HepG2 (cell line): ENCODE measurements around the gene SDR42E2. TPM values are rescaled to one million over a fixed set of nuclear protein-coding genes. Genes with fewer than 3 reads are reported as not detected.

Source experiments
- ATF4 ChIP-seq, 2 experiments: fragments of 450-650 bp in 1 of 2; sonication (generic) in 1 of 2; formaldehyde crosslinking; IDR thresholded peaks; 2 replicates each; pipeline versions ENCODE4 v1.5.0 to v1.8.0; 2020 to 2022; ENCODE audit warnings: mild to moderate bottlenecking in 1 of 2, missing genetic modification reagents in 1 of 2
- ETS1 ChIP-seq: sonication (generic); formaldehyde crosslinking; IDR thresholded peaks from 2 replicates; pipeline ENCODE4 v1.4.0; 2020; ENCODE audit warnings: missing genetic modification reagents
- FOSL2 ChIP-seq: sonication (generic); formaldehyde crosslinking; IDR thresholded peaks from 2 replicates; pipeline ENCODE4 v1.4.0; 2020; ENCODE audit warnings: missing genetic modification reagents
- GABPA ChIP-seq, 2 experiments: IDR thresholded peaks; 2 replicates each; pipeline ENCODE4 v1.6.1; 2011 to 2016; ENCODE audit warnings: low read depth in 2 of 2, low read length in 1 of 2, missing biosample characterization in 1 of 2, missing genetic modification characterization in 1 of 2
- HMG20B ChIP-seq: conservative IDR thresholded peaks from 2 replicates; pipeline ENCODE4 v1.6.1; 2016; ENCODE audit warnings: missing genetic modification reagents, missing compliant biosample characterization
- KLF6 ChIP-seq: IDR thresholded peaks from 2 replicates; pipeline ENCODE4 v1.8.0; 2016; ENCODE audit warnings: missing biosample characterization, missing genetic modification reagents
- MEF2D ChIP-seq: sonication (generic); formaldehyde crosslinking; IDR thresholded peaks from 2 replicates; pipeline ENCODE4 v1.5.1; 2020; ENCODE audit warnings: mild to moderate bottlenecking, missing genetic modification reagents
- MEIS2 ChIP-seq: sonication (generic); formaldehyde crosslinking; IDR thresholded peaks from 2 replicates; pipeline ENCODE4 v1.9.0; 2021; ENCODE audit warnings: mild to moderate bottlenecking, missing genetic modification reagents
- MLXIP ChIP-seq: sonication (generic); formaldehyde crosslinking; IDR thresholded peaks from 2 replicates; pipeline ENCODE4 v1.9.0; 2021; ENCODE audit warnings: missing genetic modification reagents, borderline replicate concordance
- MZF1 ChIP-seq: sonication (generic); formaldehyde crosslinking; IDR thresholded peaks from 2 replicates; pipeline ENCODE4 v1.8.1; 2023; ENCODE audit warnings: mild to moderate bottlenecking, missing genetic modification reagents, borderline replicate concordance
- NFKB2 ChIP-seq: sonication (generic); formaldehyde crosslinking; IDR thresholded peaks from 2 replicates; pipeline ENCODE4 v1.4.0; 2020; ENCODE audit warnings: missing genetic modification reagents, borderline replicate concordance
- RFXAP ChIP-seq: sonication (generic); formaldehyde crosslinking; IDR thresholded peaks from 2 replicates; pipeline ENCODE4 v1.4.0; 2020; ENCODE audit warnings: missing genetic modification reagents, borderline replicate concordance
- SNAPC4 ChIP-seq: sonication (generic); formaldehyde crosslinking; IDR thresholded peaks from 2 replicates; pipeline ENCODE4 v1.4.0; 2020; ENCODE audit warnings: mild to moderate bottlenecking, missing genetic modification reagents
- TBP ChIP-seq: sonication (generic); formaldehyde crosslinking; IDR thresholded peaks from 2 replicates; pipeline ENCODE4 v1.5.0; 2020; ENCODE audit warnings: missing genetic modification reagents
- TCF7 ChIP-seq: sonication (generic); IDR thresholded peaks from 2 replicates; pipeline ENCODE4 v1.6.1; 2016; ENCODE audit warnings: antibody characterized with exemption, low read depth
- ZNF207 ChIP-seq: fragments of 450-650 bp; IDR thresholded peaks from 2 replicates; pipeline ENCODE4 v1.6.1; 2016; ENCODE audit warnings: antibody characterized with exemption, borderline replicate concordance
- ZNF225 ChIP-seq: sonication (generic); formaldehyde crosslinking; IDR thresholded peaks from 2 replicates; pipeline ENCODE4 v1.4.0; 2020; ENCODE audit warnings: mild to moderate bottlenecking, missing genetic modification reagents
- ZNF333 ChIP-seq: sonication (generic); formaldehyde crosslinking; IDR thresholded peaks from 2 replicates; pipeline ENCODE4 v1.4.0; 2020; ENCODE audit warnings: mild to moderate bottlenecking, missing genetic modification reagents, borderline replicate concordance
- ZNF552 ChIP-seq: sonication (generic); formaldehyde crosslinking; IDR thresholded peaks from 2 replicates; pipeline ENCODE4 v1.9.0; 2022; ENCODE audit warnings: missing genetic modification reagents, mild to moderate bottlenecking, borderline replicate concordance
- polyA plus RNA-seq, 8 experiments: library from polyadenylated mRNA; depleted of rRNA in 3 of 8; stranded (reverse) in 7 of 8; unstranded in 1 of 8; fragments of >200 nt; fragmentation: Illumina TruSeq in 4 of 8; extraction: Trizol in 4 of 8; gene quantifications; 2 replicates each; pipeline versions ENCODE4 v1.2.1 to v1.2.3, GENCODE V29; 2011 to 2016; ENCODE audit warnings: low read depth in 4 of 8, missing spikeins in 1 of 8, mixed read lengths in 1 of 8; ENCODE audit not compliant: insufficient read depth in 1 of 8
- total RNA-seq, 5 experiments: library from RNA; depleted of rRNA; stranded (reverse); fragments of >200 nt; fragmentation: Illumina TruSeq; extraction: Trizol; gene quantifications; 2 replicates each; pipeline ENCODE4 v1.2.3, GENCODE V29; 2016; ENCODE audit warnings: low read depth in 1 of 5

Gene SDR42E2
- total and polyA plus RNA-seq, 2 of the 13 experiments (the other 11 are each of a cell fraction or from before 2014, with no cell fraction given), result 0.05 to 0.11 TPM

GRCh38 chr16:22188595-22189442 is 26.5 kb downstream of the SDR42E2 start (continued):
- TF ChIP-seq SNAPC4 (CRISPR knock-in tag) (no peak), MZF1 (CRISPR knock-in tag) (peak; percentile 89; the same call in 1 of the 2 replicates), MEF2D (CRISPR knock-in tag) (no peak), ZNF225 (no peak), MLXIP (CRISPR knock-in tag) (no peak), TCF7 (no peak), MEIS2 (peak; percentile 80; the same call in 1 of the 2 replicates), ZNF333 (CRISPR knock-in tag) (no peak), ZNF552 (CRISPR knock-in tag) (no peak), FOSL2 (CRISPR knock-in tag) (peak; percentile 45), ATF4 (CRISPR knock-in tag; IDR thresholded peaks at IDR 0.05) (no peak), HMG20B (CRISPR knock-in tag) (peak; percentile 52; the same call in 1 of the 2 replicates), ZNF207 (no peak), KLF6 (CRISPR knock-in tag) (no peak), RFXAP (CRISPR knock-in tag) (peak; percentile 90), NFKB2 (CRISPR knock-in tag) (no peak), TBP (no peak), ETS1 (CRISPR knock-in tag) (no peak), GABPA (IDR thresholded peaks at IDR 0.05; ENCODE audit: low read depth, low read length) (no peak), GABPA (CRISPR knock-in tag; IDR thresholded peaks at IDR 0.05; ENCODE audit: low read depth) (no peak)
